LNCaP clone FGC (cell line): ENCODE results near the gene TMEM156.

ENCODE experiments used
- DNase-seq: peaks from one replicate; pipeline ENCODE4 v3.0.0-alpha.2; 2011; ENCODE audit warnings: low read depth
- H3K4me3 ChIP-seq: 2 replicates; pipeline ENCODE4 v1.5.1; 2011; ENCODE audit warnings: mild to moderate bottlenecking, low read depth, low read length, control low read depth
- CTCF ChIP-seq: IDR thresholded peaks from 2 replicates; pipeline ENCODE4 v1.5.1; 2012; ENCODE audit warnings: mild to moderate bottlenecking; ENCODE audit not compliant: control insufficient read depth, insufficient read depth; ENCODE audit errors: extremely low read depth

TMEM156 gene

GRCh38 chr4:39051492-39051891 is 19.3 kb upstream of the TMEM156 start:
- DNase-seq: no peak
- TF ChIP-seq CTCF: no peak
- H3K4me3 ChIP-seq: no peak overlapping the region

GRCh38 chr4:39050590-39050989 is 18.4 kb upstream of the TMEM156 start:
- H3K4me3 ChIP-seq: no peak overlapping the region
- DNase-seq: no peak
- no peak for TF ChIP-seq CTCF

GRCh38 chr4:39048311-39048710 is 16.1 kb upstream of the TMEM156 start:
- no peak for DNase-seq
- H3K4me3 ChIP-seq: no peak overlapping the region
- TF ChIP-seq CTCF: no peak

GRCh38 chr4:39047681-39048080 is 15.5 kb upstream of the TMEM156 start:
- no peak overlapping the region for H3K4me3 ChIP-seq
- DNase-seq: no peak
- no peak for TF ChIP-seq CTCF

GRCh38 chr4:39046249-39046648 is 14.0 kb upstream of the TMEM156 start:
- DNase-seq: no peak
- TF ChIP-seq CTCF: no peak
- no peak overlapping the region for H3K4me3 ChIP-seq

- no peak overlapping the region for H3K4me3 ChIP-seq
- no peak for DNase-seq
- TF ChIP-seq CTCF: no peak
Measured at GRCh38 chr4:39045827-39046221, 13.6 kb upstream of the TMEM156 start.

- peak overlapping the region; percentile 55 for H3K4me3 ChIP-seq
- TF ChIP-seq CTCF: no peak
- DNase-seq: no peak
Measured at GRCh38 chr4:39044956-39045826, 13.0 kb upstream of the TMEM156 start.
